Stomach (tissue), 4 donors: ENCODE data around the gene NTN1.

Experiments
- CTCF ChIP-seq, 7 experiments: fragments of 450-650 bp in 4 of 7; fragments of 200-600 bp in 3 of 7; sonication (generic) in 3 of 7; IDR thresholded peaks; one replicate each; pipeline ENCODE4 v1.5.1; 2016 to 2019; ENCODE audit warnings: antibody characterized with exemption in 7 of 7, control low read depth in 2 of 7, mild to moderate bottlenecking in 1 of 7
- EP300 ChIP-seq: sonication (generic); formaldehyde crosslinking; IDR thresholded peaks from one replicate; pipeline ENCODE4 v1.6.1; 2017; ENCODE audit warnings: antibody characterized with exemption
- POLR2A ChIP-seq, 4 donors: fragments of 450-650 bp; IDR thresholded peaks; one replicate each; pipeline ENCODE4 v1.6.1; 2016; ENCODE audit warnings: antibody characterized with exemption in 4 of 4, control low read depth in 2 of 4, mild to moderate bottlenecking in 1 of 4, moderate library complexity in 1 of 4
- POLR2AphosphoS5 ChIP-seq, 3 donors: sonication (generic); formaldehyde crosslinking; IDR thresholded peaks; one replicate each; pipeline ENCODE4 v1.6.1; 2016; ENCODE audit warnings: antibody characterized with exemption in 3 of 3

- TF ChIP-seq EP300 (no peak), CTCF (IDR thresholded peaks at IDR 0.05) (no peak), POLR2A (IDR thresholded peaks at IDR 0.05) (no peak), POLR2AphosphoS5 (IDR thresholded peaks at IDR 0.05) (no peak)
Measured at GRCh38 chr17:9101356-9101755, 80.0 kb downstream of the NTN1 start.
